ENCODE measurements around the gene TMEM203. TPM values are rescaled to one million over a fixed set of nuclear protein-coding genes. Genes with fewer than 3 reads are reported as not detected.

The TMEM203 gene
- total and polyA plus RNA-seq, 2 of the 13 experiments (the other 11 are each of a cell fraction or from before 2014, with no cell fraction given) = 23.4 to 36.7 TPM

DNA sequence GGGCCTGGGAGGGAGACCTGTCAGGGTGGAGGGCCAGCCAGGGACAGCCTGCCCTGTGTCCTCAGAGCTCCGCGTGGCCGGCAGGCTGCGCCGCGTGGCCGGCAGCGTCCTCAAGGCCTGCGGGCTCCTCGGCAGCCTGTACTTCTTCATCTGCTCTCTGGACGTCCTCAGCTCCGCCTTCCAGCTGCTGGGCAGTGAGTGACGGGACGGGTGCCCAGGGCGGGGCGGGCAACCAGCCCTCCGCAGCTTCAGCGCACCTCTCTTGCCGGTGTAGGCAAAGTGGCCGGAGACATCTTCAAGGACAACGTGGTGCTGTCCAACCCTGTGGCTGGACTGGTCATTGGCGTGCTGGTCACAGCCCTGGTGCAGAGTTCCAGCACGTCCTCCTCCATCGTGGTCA is 27.1 kb upstream of the TMEM203 start:
- intact Hi-C loops (cut with micrococcal nuclease; ENCODE audit: unreplicated experiment) (no loop called here), in situ Hi-C loops (cut with HindIII; ENCODE audit: extremely low pct_ligation_motif_present, low pct_unique_long_range_greater_than_20kb) (no loop called here)
- peaks cover 8% of the 10 kb centered on the region for H3K79me2 ChIP-seq (ENCODE audit: insufficient read depth, low read length)
- H2AFZ ChIP-seq (ENCODE audit: low read length) = no peak overlapping the region
- H3K9me3 ChIP-seq (ENCODE audit: low read length) = no peaks in the 10 kb centered on the region
- no peak for FAIRE-seq
- DNase-seq (ENCODE audit: low spot score) = no peak
- no peak for ATAC-seq
- no peak overlapping the region for H3K9ac ChIP-seq (ENCODE audit: insufficient read depth, low read depth, low read length)
- no peaks in the 10 kb centered on the region for H4K20me1 ChIP-seq (ENCODE audit: insufficient read depth, low read length)
- POLR2A ChIA-PET = no interaction called here
- H3K36me3 ChIP-seq (replicated peaks in 1 of 2; ENCODE audit: control insufficient read depth in 1 of 2, insufficient read depth in 2 of 2, low read length in 2 of 2) = no peaks in the 10 kb centered on the region
- CTCF ChIA-PET (ENCODE audit: low intra/inter-chr PET ratio, low total read pairs) = no interaction called here
- no TSS peak for BruUV-seq (replicated peaks)
- peaks cover 65% of the 10 kb centered on the region for H3K4me1 ChIP-seq (ENCODE audit: insufficient read depth, low read length)
- TF ChIP-seq RNF2 (conservative IDR thresholded peaks at IDR 0.05; ENCODE audit: low read depth) = no peak
- TF ChIP-seq ZNF83 (CRISPR knock-in tag; IDR thresholded peaks at IDR 0.05; ENCODE audit: borderline replicate concordance) = no peak
- no peak for TF ChIP-seq PRMT3 (CRISPR knock-in tag; IDR thresholded peaks at IDR 0.05; ENCODE audit: borderline replicate concordance, low read depth)
- 0 out of 2 replicates have a peak, but pooled peaks have one; percentile 14 for TF ChIP-seq RBFOX2 (IDR thresholded peaks at IDR 0.05; ENCODE audit: low read depth, low read length)
- TF ChIP-seq ZNF276 (CRISPR knock-in tag; IDR thresholded peaks at IDR 0.05; ENCODE audit: low read depth) = no peak
- WGBS (ENCODE audit: low lambda C conversion rate) = 96% methylated on average over 10 of the region's 24 CpGs
- H3K4me2 ChIP-seq (ENCODE audit: low read depth, low read length) = no peak overlapping the region
- H3K4me3 ChIP-seq (replicated peaks in 1 of 3; ENCODE audit: insufficient read depth in 1 of 3, low read depth in 2 of 3, low read length in 3 of 3) = no peak overlapping the region
- H3K27me3 ChIP-seq (ENCODE audit: control insufficient read depth in 1 of 2, insufficient read depth in 2 of 2, low read length in 2 of 2) = no peaks in the 10 kb centered on the region
- no peak overlapping the region for H3K27ac ChIP-seq (ENCODE audit: extremely low read length, insufficient read depth, low read length)

- 85% methylated on average over 4 of the region's 10 CpGs for WGBS (ENCODE audit: low lambda C conversion rate)
- no peak overlapping the region for H3K27ac ChIP-seq (ENCODE audit: extremely low read length, insufficient read depth, low read length)
- H3K9me3 ChIP-seq (ENCODE audit: low read length) = no peaks in the 10 kb centered on the region
- no peak overlapping the region for H3K4me2 ChIP-seq (ENCODE audit: low read depth, low read length)
- in situ Hi-C loops (cut with HindIII; ENCODE audit: extremely low pct_ligation_motif_present, low pct_unique_long_range_greater_than_20kb) (no loop called here), intact Hi-C loops (cut with micrococcal nuclease; ENCODE audit: unreplicated experiment) (no loop called here)
- ATAC-seq (no peak), DNase-seq (ENCODE audit: low spot score) (no peak), FAIRE-seq (no peak)
- H4K20me1 ChIP-seq (ENCODE audit: insufficient read depth, low read length) = no peaks in the 10 kb centered on the region
- H3K4me3 ChIP-seq (replicated peaks in 1 of 3; ENCODE audit: insufficient read depth in 1 of 3, low read depth in 2 of 3, low read length in 3 of 3) = no peak overlapping the region
- H2AFZ ChIP-seq (ENCODE audit: low read length) = no peak overlapping the region
- ChIA-PET CTCF (ENCODE audit: low intra/inter-chr PET ratio, low total read pairs) (no interaction called here), POLR2A (no interaction called here)
- H3K36me3 ChIP-seq (replicated peaks in 1 of 2; ENCODE audit: control insufficient read depth in 1 of 2, insufficient read depth in 2 of 2, low read length in 2 of 2) = no peaks in the 10 kb centered on the region
- H3K79me2 ChIP-seq (ENCODE audit: insufficient read depth, low read length) = peaks cover 6% of the 10 kb centered on the region
- H3K27me3 ChIP-seq (ENCODE audit: control insufficient read depth in 1 of 2, insufficient read depth in 2 of 2, low read length in 2 of 2) = no peaks in the 10 kb centered on the region
- no TSS peak for BruUV-seq (replicated peaks)
- H3K4me1 ChIP-seq (ENCODE audit: insufficient read depth, low read length) = peaks cover 65% of the 10 kb centered on the region
- TF ChIP-seq HDAC1 (CRISPR knock-in tag; IDR thresholded peaks at IDR 0.05) = no peak
- no peak for TF ChIP-seq ZNF552 (CRISPR knock-in tag; IDR thresholded peaks at IDR 0.05; ENCODE audit: borderline replicate concordance)
- TF ChIP-seq KDM1A (CRISPR knock-in tag; IDR thresholded peaks at IDR 0.05) = no peak
- TF ChIP-seq ZNF253 (CRISPR knock-in tag; IDR thresholded peaks at IDR 0.05; ENCODE audit: borderline replicate concordance) = no peak
- TF ChIP-seq, protein P1, sequence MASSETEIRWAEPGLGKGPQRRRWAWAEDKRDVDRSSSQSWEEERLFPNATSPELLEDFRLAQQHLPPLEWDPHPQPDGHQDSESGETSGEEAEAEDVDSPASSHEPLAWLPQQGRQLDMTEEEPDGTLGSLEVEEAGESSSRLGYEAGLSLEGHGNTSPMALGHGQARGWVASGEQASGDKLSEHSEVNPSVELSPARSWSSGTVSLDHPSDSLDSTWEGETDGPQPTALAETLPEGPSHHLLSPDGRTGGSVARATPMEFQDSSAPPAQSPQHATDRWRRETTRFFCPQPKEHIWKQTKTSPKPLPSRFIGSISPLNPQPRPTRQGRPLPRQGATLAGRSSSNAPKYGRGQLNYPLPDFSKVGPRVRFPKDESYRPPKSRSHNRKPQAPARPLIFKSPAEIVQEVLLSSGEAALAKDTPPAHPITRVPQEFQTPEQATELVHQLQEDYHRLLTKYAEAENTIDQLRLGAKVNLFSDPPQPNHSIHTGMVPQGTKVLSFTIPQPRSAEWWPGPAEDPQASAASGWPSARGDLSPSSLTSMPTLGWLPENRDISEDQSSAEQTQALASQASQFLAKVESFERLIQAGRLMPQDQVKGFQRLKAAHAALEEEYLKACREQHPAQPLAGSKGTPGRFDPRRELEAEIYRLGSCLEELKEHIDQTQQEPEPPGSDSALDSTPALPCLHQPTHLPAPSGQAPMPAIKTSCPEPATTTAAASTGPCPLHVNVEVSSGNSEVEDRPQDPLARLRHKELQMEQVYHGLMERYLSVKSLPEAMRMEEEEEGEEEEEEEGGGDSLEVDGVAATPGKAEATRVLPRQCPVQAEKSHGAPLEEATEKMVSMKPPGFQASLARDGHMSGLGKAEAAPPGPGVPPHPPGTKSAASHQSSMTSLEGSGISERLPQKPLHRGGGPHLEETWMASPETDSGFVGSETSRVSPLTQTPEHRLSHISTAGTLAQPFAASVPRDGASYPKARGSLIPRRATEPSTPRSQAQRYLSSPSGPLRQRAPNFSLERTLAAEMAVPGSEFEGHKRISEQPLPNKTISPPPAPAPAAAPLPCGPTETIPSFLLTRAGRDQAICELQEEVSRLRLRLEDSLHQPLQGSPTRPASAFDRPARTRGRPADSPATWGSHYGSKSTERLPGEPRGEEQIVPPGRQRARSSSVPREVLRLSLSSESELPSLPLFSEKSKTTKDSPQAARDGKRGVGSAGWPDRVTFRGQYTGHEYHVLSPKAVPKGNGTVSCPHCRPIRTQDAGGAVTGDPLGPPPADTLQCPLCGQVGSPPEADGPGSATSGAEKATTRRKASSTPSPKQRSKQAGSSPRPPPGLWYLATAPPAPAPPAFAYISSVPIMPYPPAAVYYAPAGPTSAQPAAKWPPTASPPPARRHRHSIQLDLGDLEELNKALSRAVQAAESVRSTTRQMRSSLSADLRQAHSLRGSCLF (CRISPR knock-in tag; IDR thresholded peaks at IDR 0.05; ENCODE audit: borderline replicate concordance) = no peak
- TF ChIP-seq ZNF580 (CRISPR knock-in tag; IDR thresholded peaks at IDR 0.05; ENCODE audit: borderline replicate concordance, low read depth) = no peak
- no peak overlapping the region for H3K9ac ChIP-seq (ENCODE audit: insufficient read depth, low read depth, low read length)
Measured at GRCh38 chr9:137232101-137232500, 26.7 kb upstream of the TMEM203 start.
